ENCODE results near the gene PKP3.

DNA sequence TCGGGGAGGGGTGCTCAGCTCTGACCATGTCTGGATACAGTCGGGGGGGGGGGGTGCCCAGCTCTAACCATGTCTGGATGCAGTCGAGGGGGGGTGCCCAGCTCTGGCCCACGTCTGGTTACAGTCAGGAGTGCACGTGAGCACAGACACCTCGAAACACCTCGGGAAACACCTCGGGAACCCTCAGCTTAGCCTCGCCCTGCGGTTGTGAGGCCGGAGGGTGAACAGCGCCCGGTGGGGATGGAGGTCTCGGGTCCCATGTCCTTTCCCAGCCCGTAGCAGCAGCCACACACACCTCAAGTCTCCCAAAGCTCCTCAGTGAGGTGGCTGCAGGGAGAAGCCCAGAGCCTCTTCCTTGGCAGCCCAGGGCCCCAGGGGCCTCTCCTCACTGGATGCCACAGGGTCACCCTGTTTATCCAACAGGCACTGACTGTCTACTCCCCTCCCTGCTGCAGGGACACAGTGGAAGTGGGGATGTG lies 18.7 kb downstream of the PKP3 start:
- TF ChIP-seq, protein P1, sequence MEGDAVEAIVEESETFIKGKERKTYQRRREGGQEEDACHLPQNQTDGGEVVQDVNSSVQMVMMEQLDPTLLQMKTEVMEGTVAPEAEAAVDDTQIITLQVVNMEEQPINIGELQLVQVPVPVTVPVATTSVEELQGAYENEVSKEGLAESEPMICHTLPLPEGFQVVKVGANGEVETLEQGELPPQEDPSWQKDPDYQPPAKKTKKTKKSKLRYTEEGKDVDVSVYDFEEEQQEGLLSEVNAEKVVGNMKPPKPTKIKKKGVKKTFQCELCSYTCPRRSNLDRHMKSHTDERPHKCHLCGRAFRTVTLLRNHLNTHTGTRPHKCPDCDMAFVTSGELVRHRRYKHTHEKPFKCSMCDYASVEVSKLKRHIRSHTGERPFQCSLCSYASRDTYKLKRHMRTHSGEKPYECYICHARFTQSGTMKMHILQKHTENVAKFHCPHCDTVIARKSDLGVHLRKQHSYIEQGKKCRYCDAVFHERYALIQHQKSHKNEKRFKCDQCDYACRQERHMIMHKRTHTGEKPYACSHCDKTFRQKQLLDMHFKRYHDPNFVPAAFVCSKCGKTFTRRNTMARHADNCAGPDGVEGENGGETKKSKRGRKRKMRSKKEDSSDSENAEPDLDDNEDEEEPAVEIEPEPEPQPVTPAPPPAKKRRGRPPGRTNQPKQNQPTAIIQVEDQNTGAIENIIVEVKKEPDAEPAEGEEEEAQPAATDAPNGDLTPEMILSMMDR (IDR thresholded peaks at IDR 0.05 in 8 of 11, conservative IDR thresholded peaks at IDR 0.05 in 3 of 11) = no peak
- TF ChIP-seq POLR2A (IDR thresholded peaks at IDR 0.05) = no peak
- no peak for TF ChIP-seq POLR2AphosphoS5 (IDR thresholded peaks at IDR 0.05)

Measured in spleen (tissue), 7 donors.